IMR-90 (cell line): Measurements from ENCODE around the gene HRH2. TPM values are rescaled to one million over a fixed set of nuclear protein-coding genes. Genes with fewer than 3 reads are reported as not detected.

ENCODE experiments used
- ATAC-seq: fragments of 200-7000 bp; cut with Tn5 transposase; 2 replicates; pipeline ENCODE4 v1.9.1; 2020; ENCODE audit warnings: low read depth, mild to moderate bottlenecking, moderate library complexity
- BruUV-seq: library from RNA; stranded (reverse); fragments of 400-500 nt; replicated peaks from 2 replicates; lab custom pipeline; 2021; lab: Mats Ljungman, UMichigan
- CTCF ChIA-PET: fragments of 300-600 bp; formaldehyde crosslinking; extraction: SDS; loops from one replicate; lab custom pipeline; 2021; ENCODE audit warnings: antibody characterized with exemption; lab: Yijun Ruan, JAX
- POLR2A ChIA-PET: fragments of 300-600 bp; sonication (Branson Sonifier 250); formaldehyde crosslinking; loops from one replicate; lab custom pipeline; 2022; ENCODE audit warnings: antibody characterized with exemption; ENCODE audit not compliant: unreplicated experiment; lab: Charles Lee
- DNase-seq: peaks from one replicate; pipeline ENCODE4 v3.0.0; 2013
- H2AFZ ChIP-seq: replicated peaks from 2 replicates; pipeline ENCODE3; 2013; ENCODE audit warnings: low read length, mild to moderate bottlenecking; ENCODE audit not compliant: poor library complexity
- H2AK5ac ChIP-seq: 2 replicates; pipeline ENCODE4 v1.6.1; 2013; ENCODE audit warnings: low read depth, low read length, inconsistent platforms
- H2AK9ac ChIP-seq: replicated peaks from 2 replicates; pipeline ENCODE3; 2013; ENCODE audit warnings: mild to moderate bottlenecking, low read depth, low read length, moderate library complexity; ENCODE audit not compliant: poor library complexity
- H2BK120ac ChIP-seq: 2 replicates; pipeline ENCODE4 v1.6.1; 2013; ENCODE audit warnings: low read depth, low read length, inconsistent platforms
- H2BK15ac ChIP-seq: 3 replicates; pipeline ENCODE4 v1.6.1; 2013; ENCODE audit warnings: low read depth, low read length, inconsistent platforms
- H2BK20ac ChIP-seq: 2 replicates; pipeline ENCODE4 v1.6.1; 2013; ENCODE audit warnings: low read depth, mild to moderate bottlenecking, inconsistent platforms, low read length, moderate library complexity
- H2BK5ac ChIP-seq: 2 replicates; pipeline ENCODE4 v1.6.1; 2013; ENCODE audit warnings: mild to moderate bottlenecking, low read depth, low read length, inconsistent platforms; ENCODE audit not compliant: poor library complexity, severe bottlenecking
- H3K14ac ChIP-seq: replicated peaks from 2 replicates; pipeline ENCODE4 v1.6.1; 2013; ENCODE audit warnings: low read depth, low read length, inconsistent platforms
- H3K18ac ChIP-seq: 2 replicates; pipeline ENCODE4 v1.6.1; 2013; ENCODE audit warnings: low read depth, low read length, control low read depth
- H3K23ac ChIP-seq: 2 replicates; pipeline ENCODE4 v1.6.1; 2013; ENCODE audit warnings: low read depth, low read length, inconsistent platforms
- H3K27ac ChIP-seq: 2 replicates; pipeline ENCODE4 v1.5.1; 2013; ENCODE audit warnings: mild to moderate bottlenecking, control low read depth, low read length; ENCODE audit not compliant: insufficient read depth
- H3K27me3 ChIP-seq: 2 replicates; pipeline ENCODE4 v1.6.1; 2013; ENCODE audit warnings: low read length; ENCODE audit not compliant: control insufficient read depth, insufficient read depth
- H3K36me3 ChIP-seq: 2 replicates; pipeline ENCODE4 v1.6.1; 2013; ENCODE audit warnings: low read length, mixed read lengths; ENCODE audit not compliant: control insufficient read depth, insufficient read depth
- H3K4ac ChIP-seq: 2 replicates; pipeline ENCODE4 v1.6.1; 2013; ENCODE audit warnings: low read depth, low read length, inconsistent platforms
- H3K4me1 ChIP-seq: 2 replicates; pipeline ENCODE4 v1.6.1; 2013; ENCODE audit warnings: low read length, mixed read lengths; ENCODE audit not compliant: control insufficient read depth, insufficient read depth
- H3K4me2 ChIP-seq: 2 replicates; pipeline ENCODE4 v1.6.1; 2013; ENCODE audit warnings: low read depth, mild to moderate bottlenecking, control low read depth, low read length, moderate library complexity
- H3K4me3 ChIP-seq: 2 replicates; pipeline ENCODE4 v1.5.1; 2013; ENCODE audit warnings: low read depth, mild to moderate bottlenecking, control low read depth, low read length, moderate library complexity; ENCODE audit not compliant: insufficient read depth
- H3K56ac ChIP-seq: 2 replicates; pipeline ENCODE4 v1.6.1; 2013; ENCODE audit warnings: low read length, inconsistent platforms; ENCODE audit not compliant: insufficient read depth; ENCODE audit errors: extremely low read depth
- H3K79me1 ChIP-seq, 2 experiments: 2 replicates each; pipeline ENCODE4 v1.6.1; 2013; ENCODE audit warnings: low read length in 2 of 2, inconsistent platforms in 1 of 2, low read depth in 1 of 2
- H3K9ac ChIP-seq: 2 replicates; pipeline ENCODE4 v1.6.1; 2013; ENCODE audit warnings: low read depth, low read length, control low read depth
- H3K9me1 ChIP-seq: 2 replicates; pipeline ENCODE4 v1.6.1; 2013; ENCODE audit warnings: low read length, inconsistent platforms; ENCODE audit not compliant: insufficient read depth
- H3K9me3 ChIP-seq: 2 replicates; pipeline ENCODE4 v1.6.1; 2013; ENCODE audit warnings: low read length; ENCODE audit not compliant: control insufficient read depth, insufficient read depth
- H4K20me1 ChIP-seq: 2 replicates; pipeline ENCODE4 v1.6.1; 2013; ENCODE audit warnings: low read length, inconsistent platforms; ENCODE audit not compliant: insufficient read depth
- H4K5ac ChIP-seq: 2 replicates; pipeline ENCODE4 v1.6.1; 2013; ENCODE audit warnings: mild to moderate bottlenecking, low read depth, low read length, control low read depth
- H4K8ac ChIP-seq, 2 experiments: 2 replicates each; pipeline ENCODE4 v1.6.1; 2013; ENCODE audit warnings: low read depth in 2 of 2, low read length in 2 of 2, control low read depth in 1 of 2, inconsistent platforms in 1 of 2
- H4K91ac ChIP-seq: 2 replicates; pipeline ENCODE4 v1.6.1; 2013; ENCODE audit warnings: low read depth, low read length, inconsistent platforms; ENCODE audit not compliant: insufficient read depth
- BHLHE40 ChIP-seq: fragments of 150-350 bp; IDR thresholded peaks from 2 replicates; pipeline ENCODE4 v1.6.1; 2016; ENCODE audit warnings: mild to moderate bottlenecking, low read depth, low read length
- CEBPB ChIP-seq: IDR thresholded peaks from 2 replicates; pipeline ENCODE4 v1.6.1; 2012; ENCODE audit warnings: low read depth, low read length, improper control_type of control experiment
- ELK1 ChIP-seq: fragments of 150-350 bp; IDR thresholded peaks from 2 replicates; pipeline ENCODE4 v1.6.1; 2016; ENCODE audit warnings: low read depth, mild to moderate bottlenecking, low read length, moderate library complexity, borderline replicate concordance
- FOS ChIP-seq: fragments of 150-350 bp; IDR thresholded peaks from 2 replicates; pipeline ENCODE4 v1.6.1; 2016; ENCODE audit warnings: low read depth, low read length
- MAFK ChIP-seq: IDR thresholded peaks from 2 replicates; pipeline ENCODE4 v1.6.1; 2012; ENCODE audit warnings: low read depth, low read length, improper control_type of control experiment
- MAZ ChIP-seq: IDR thresholded peaks from 2 replicates; pipeline ENCODE4 v1.6.1; 2012; ENCODE audit warnings: low read depth, mild to moderate bottlenecking, low read length, improper control_type of control experiment, moderate library complexity, borderline replicate concordance
- NFE2L2 ChIP-seq: fragments of 150-350 bp; IDR thresholded peaks from 2 replicates; pipeline ENCODE4 v1.6.1; 2016; ENCODE audit warnings: low read depth, mild to moderate bottlenecking, low read length
- POLR2A ChIP-seq: IDR thresholded peaks from 2 replicates; pipeline ENCODE4 v1.6.1; 2012; ENCODE audit warnings: mild to moderate bottlenecking, low read depth, low read length
- RAD21 ChIP-seq: IDR thresholded peaks from 2 replicates; pipeline ENCODE4 v1.6.1; 2012; ENCODE audit warnings: low read length, improper control_type of control experiment
- RCOR1 ChIP-seq: IDR thresholded peaks from 2 replicates; pipeline ENCODE4 v1.6.1; 2012; ENCODE audit warnings: mild to moderate bottlenecking, low read length, improper control_type of control experiment; ENCODE audit not compliant: insufficient replicate concordance
- RFX5 ChIP-seq: IDR thresholded peaks from 2 replicates; pipeline ENCODE4 v1.8.0; 2012; ENCODE audit warnings: low read depth, mild to moderate bottlenecking, low read length, moderate library complexity
- SMC3 ChIP-seq: fragments of 150-350 bp; IDR thresholded peaks from 2 replicates; pipeline ENCODE4 v1.6.1; 2016; ENCODE audit warnings: low read depth, mild to moderate bottlenecking, antibody characterized with exemption, low read length, moderate library complexity
- USF2 ChIP-seq: fragments of 150-350 bp; IDR thresholded peaks from 2 replicates; pipeline ENCODE4 v1.6.1; 2017; ENCODE audit warnings: mild to moderate bottlenecking, antibody characterized with exemption, low read length, low read depth
- WGBS, 2 experiments: methylation state at CpG; one replicate each; pipeline versions ENCODE4 v1.1.5 to v1.1.7; 2013; ENCODE audit warnings: missing lambda C conversion rate in 2 of 2; ENCODE audit not compliant: insufficient read length in 1 of 2; ENCODE audit errors: extremely low coverage in 2 of 2; 5-methylcytosine and 5-hydroxymethylcytosine counted together
- dilution Hi-C: fragments of 300-500 bp; cut with HindIII; formaldehyde crosslinking; loops from one replicate; pipeline ENCODE4 v1.14.3; 2018; ENCODE audit warnings: low sequenced_read_pairs; ENCODE audit not compliant: unreplicated experiment
- in situ Hi-C: fragments of 300-500 bp; cut with MboI; formaldehyde crosslinking; loops from 3 replicates; pipeline ENCODE4 v1.14.3; 2019; ENCODE audit warnings: low sequenced_read_pairs, inconsistent platforms, mixed read lengths
- intact Hi-C: fragments of 100-400 bp; cut with micrococcal nuclease; formaldehyde crosslinking; loops from 2 replicates; pipeline ENCODE4 v1.10.0; 2022
- polyA plus RNA-seq, 3 experiments: library from polyadenylated mRNA; depleted of rRNA; stranded (reverse); fragments of >200 nt; gene quantifications; 2 replicates each; pipeline ENCODE4 v1.2.3, GENCODE V29; 2012; ENCODE audit warnings: low replicate concordance in 1 of 3
- total RNA-seq: library from RNA; depleted of rRNA; stranded (reverse); fragments of >200 nt; gene quantifications from 2 replicates; pipeline ENCODE4 v1.2.3, GENCODE V29; 2012
- TF ChIP-seq, protein P1 (sequence below): conservative IDR thresholded peaks from 2 replicates; pipeline ENCODE4 v1.5.1; 2012; ENCODE audit warnings: mild to moderate bottlenecking, low read depth, low read length, improper control_type of control experiment

The HRH2 gene
- total and polyA plus RNA-seq, 2 of the 4 experiments (the other 2 are of a cell fraction): not detected

GRCh38 chr5:175663186-175664184 lies 5.6 kb downstream of the HRH2 start:
- Histone ChIP-seq H3K9ac (no peak overlapping the region), H3K9me3 (peaks cover 8% of the 10 kb centered on the region; the same call in 1 of the 2 replicates), H3K4ac (no peak overlapping the region), H4K20me1 (no peaks in the 10 kb centered on the region), H3K56ac (no peak overlapping the region), H2AK9ac (no peak overlapping the region), H2BK5ac (no peak overlapping the region), H2BK15ac (no peak overlapping the region), H2BK20ac (no peak overlapping the region), H3K36me3 (no peaks in the 10 kb centered on the region), H4K8ac (no peak overlapping the region), H3K14ac (no peak overlapping the region), H3K27me3 (peaks cover 3% of the 10 kb centered on the region; the same call in 1 of the 2 replicates), H2BK120ac (no peak overlapping the region), H3K79me1 (no peaks in the 10 kb centered on the region), H3K27ac (no peak overlapping the region), H4K91ac (no peak overlapping the region), H3K4me1 (no peaks in the 10 kb centered on the region), H2AFZ (no peak overlapping the region), H4K5ac (no peak overlapping the region), H3K4me3 (no peak overlapping the region), H3K9me1 (no peaks in the 10 kb centered on the region), H2AK5ac (no peak overlapping the region), H3K4me2 (no peak overlapping the region), H3K23ac (no peak overlapping the region), H3K18ac (no peak overlapping the region)
- dilution Hi-C loops (no loop called here), in situ Hi-C loops (no loop called here), intact Hi-C loops (loop anchor here (1.0 kb wide), 1 partner anchor 23 kb away; no protein-coding TSS in a partner anchor)
- ChIA-PET CTCF (no interaction called here), POLR2A (no interaction called here)
- DNase-seq: no peak
- no TSS peak for BruUV-seq
- WGBS, 2 experiments: 15% methylated on average over 5 of the region's 16 CpGs; no CpG with 5 or more reads in 1 of the 2 experiments
- ATAC-seq: no peak
- TF ChIP-seq RCOR1 (no peak), CEBPB (no peak), USF2 (no peak), FOS (no peak), MAFK (no peak), MAZ (no peak), RFX5 (no peak), RAD21 (no peak), NFE2L2 (no peak), ELK1 (no peak), BHLHE40 (no peak), SMC3 (no peak), POLR2A (no peak)
- TF ChIP-seq, protein P1, sequence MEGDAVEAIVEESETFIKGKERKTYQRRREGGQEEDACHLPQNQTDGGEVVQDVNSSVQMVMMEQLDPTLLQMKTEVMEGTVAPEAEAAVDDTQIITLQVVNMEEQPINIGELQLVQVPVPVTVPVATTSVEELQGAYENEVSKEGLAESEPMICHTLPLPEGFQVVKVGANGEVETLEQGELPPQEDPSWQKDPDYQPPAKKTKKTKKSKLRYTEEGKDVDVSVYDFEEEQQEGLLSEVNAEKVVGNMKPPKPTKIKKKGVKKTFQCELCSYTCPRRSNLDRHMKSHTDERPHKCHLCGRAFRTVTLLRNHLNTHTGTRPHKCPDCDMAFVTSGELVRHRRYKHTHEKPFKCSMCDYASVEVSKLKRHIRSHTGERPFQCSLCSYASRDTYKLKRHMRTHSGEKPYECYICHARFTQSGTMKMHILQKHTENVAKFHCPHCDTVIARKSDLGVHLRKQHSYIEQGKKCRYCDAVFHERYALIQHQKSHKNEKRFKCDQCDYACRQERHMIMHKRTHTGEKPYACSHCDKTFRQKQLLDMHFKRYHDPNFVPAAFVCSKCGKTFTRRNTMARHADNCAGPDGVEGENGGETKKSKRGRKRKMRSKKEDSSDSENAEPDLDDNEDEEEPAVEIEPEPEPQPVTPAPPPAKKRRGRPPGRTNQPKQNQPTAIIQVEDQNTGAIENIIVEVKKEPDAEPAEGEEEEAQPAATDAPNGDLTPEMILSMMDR: no peak
